IPS-NIHi7 (cell line): ENCODE data around the gene SCAND1.
"Not testable (repeated sequence)": the region's sequence is repeated elsewhere in the genome, so short reads cannot be mapped to it uniquely, and the experiment has no call there.

Experiments used
- DNase-seq: peaks from one replicate; pipeline ENCODE4 v3.0.0; 2012; ENCODE audit warnings: mixed read lengths; ENCODE audit errors: extremely low spot score

The SCAND1 gene

GRCh38 chr20:35954200-35954906 lies at the start of gene SCAND1:
Gene SCAND1, minus strand, starts transcription at chr20:35954502. Its CDS starts 218 bp downstream, at chr20:35954284.
- DNase-seq = peak; percentile 98

GRCh38 chr20:36004045-36004444 lies 49.7 kb upstream of the SCAND1 start:
- DNase-seq = no peak

GRCh38 chr20:36002855-36003254 lies 48.6 kb upstream of the SCAND1 start:
- no peak for DNase-seq

- not testable (repeated sequence) for DNase-seq
Measured at GRCh38 chr20:36001331-36001730, 47.0 kb upstream of the SCAND1 start.

GRCh38 chr20:35996492-35996891 lies 42.2 kb upstream of the SCAND1 start:
- DNase-seq = not testable (repeated sequence)

GRCh38 chr20:35994994-35995453 lies 40.7 kb upstream of the SCAND1 start:
- DNase-seq = peak; percentile 91

GRCh38 chr20:35992713-35993335 lies 38.5 kb upstream of the SCAND1 start:
- peak; percentile 85 for DNase-seq

- DNase-seq = peak; percentile 57
Measured at GRCh38 chr20:35991142-35991771, 37.0 kb upstream of the SCAND1 start.

- no peak for DNase-seq
Measured at GRCh38 chr20:35988910-35989463, 34.7 kb upstream of the SCAND1 start.

- no peak for DNase-seq
Measured at GRCh38 chr20:35985806-35986205, 31.5 kb upstream of the SCAND1 start.

GRCh38 chr20:35984382-35984781 lies 30.1 kb upstream of the SCAND1 start:
- no peak for DNase-seq

- peak; percentile 9 for DNase-seq
Measured at GRCh38 chr20:35981969-35982368, 27.7 kb upstream of the SCAND1 start.

GRCh38 chr20:35979544-35979943 lies 25.2 kb upstream of the SCAND1 start:
- DNase-seq = no peak

GRCh38 chr20:35978041-35978513 lies 23.8 kb upstream of the SCAND1 start:
- DNase-seq = no peak

GRCh38 chr20:35975576-35976373 lies 21.5 kb upstream of the SCAND1 start:
- DNase-seq = no peak

- no peak for DNase-seq
Measured at GRCh38 chr20:35974256-35974655, 20.0 kb upstream of the SCAND1 start.

- DNase-seq = no peak
Measured at GRCh38 chr20:35972462-35972861, 18.2 kb upstream of the SCAND1 start.

GRCh38 chr20:35971981-35972380 lies 17.7 kb upstream of the SCAND1 start:
- no peak for DNase-seq

- DNase-seq = no peak
Measured at GRCh38 chr20:35968930-35969329, 14.6 kb upstream of the SCAND1 start.

- DNase-seq = no peak
Measured at GRCh38 chr20:35967979-35968640, 13.8 kb upstream of the SCAND1 start, which contains the start of gene CNBD2. Gene CNBD2, plus strand, starts transcription at chr20:35968590. Its CDS starts 173 bp downstream, at chr20:35968763.

GRCh38 chr20:35963878-35964277 lies 9.6 kb upstream of the SCAND1 start:
- no peak for DNase-seq
